Neural cell (in vitro differentiated cells): ENCODE measurements around the gene RAPGEF2. TPM values are rescaled to one million over a fixed set of nuclear protein-coding genes. Genes with fewer than 3 reads are reported as not detected.

Source experiments
- H2AFZ ChIP-seq: fragments of 200-600, 300-800 bp; sonication (generic), shearing (Covaris generic); 2 replicates; pipeline ENCODE4 v1.6.0; 2014; ENCODE audit warnings: low read depth, mild to moderate bottlenecking, antibody characterized with exemption, low read length, moderate library complexity
- H3F3A ChIP-seq: fragments of 200-600 bp; shearing (Covaris generic); 2 replicates; pipeline ENCODE4 v1.6.1; 2016; ENCODE audit warnings: mild to moderate bottlenecking, moderate library complexity, mixed read lengths, antibody characterized with exemption, low read length; ENCODE audit not compliant: insufficient read depth, poor library complexity, severe bottlenecking
- H3K27ac ChIP-seq: fragments of 200-600, 300-800 bp; sonication (generic), shearing (Covaris generic); 2 replicates; pipeline ENCODE4 v1.5.1; 2014; ENCODE audit warnings: mild to moderate bottlenecking, low read length, moderate library complexity
- H3K27me3 ChIP-seq: fragments of 300-800, 200-600 bp; sonication (generic), shearing (Covaris generic); 2 replicates; pipeline ENCODE4 v1.6.0; 2014; ENCODE audit warnings: mild to moderate bottlenecking, low read depth, low read length, moderate library complexity; ENCODE audit not compliant: insufficient read depth
- H3K36me3 ChIP-seq: fragments of 300-800, 200-600 bp; sonication (generic), shearing (Covaris generic); 2 replicates; pipeline ENCODE4 v1.5.1; 2014; ENCODE audit warnings: mild to moderate bottlenecking, antibody characterized with exemption, low read length, moderate library complexity; ENCODE audit not compliant: insufficient read depth
- H3K4me2 ChIP-seq: fragments of 300-800, 200-600 bp; sonication (generic), shearing (Covaris generic); 2 replicates; pipeline ENCODE4 v1.6.0; 2014; ENCODE audit warnings: mild to moderate bottlenecking, low read length
- H3K4me3 ChIP-seq: fragments of 300-800, 200-600 bp; sonication (generic), shearing (Covaris generic); 2 replicates; pipeline ENCODE4 v1.5.1; 2014; ENCODE audit warnings: mild to moderate bottlenecking, low read length, moderate library complexity
- H3K79me2 ChIP-seq: fragments of 200-600 bp; shearing (Covaris generic); replicated peaks from 2 replicates; pipeline ENCODE4 v1.6.0; 2014; ENCODE audit warnings: mild to moderate bottlenecking, low read length, moderate library complexity; ENCODE audit not compliant: insufficient read depth
- H3K9ac ChIP-seq: fragments of 300-800, 200-600 bp; sonication (generic), shearing (Covaris generic); 2 replicates; pipeline ENCODE4 v1.6.1; 2016; ENCODE audit warnings: mild to moderate bottlenecking, low read length, mixed read lengths
- H3K9me2 ChIP-seq: fragments of 200-600 bp; shearing (Covaris generic); 2 replicates; pipeline ENCODE4 v1.6.1; 2016; ENCODE audit warnings: mild to moderate bottlenecking, low read length, mixed read lengths; ENCODE audit not compliant: insufficient read depth
- H3K9me3 ChIP-seq: fragments of 200-600, 300-800 bp; sonication (generic), shearing (Covaris generic); 2 replicates; pipeline ENCODE4 v1.6.1; 2016; ENCODE audit warnings: mild to moderate bottlenecking, mixed run types, low read length, moderate library complexity, mixed read lengths
- H4K20me1 ChIP-seq: fragments of 200-600 bp; shearing (Covaris generic); 2 replicates; pipeline ENCODE4 v1.6.1; 2016; ENCODE audit warnings: mild to moderate bottlenecking, mixed run types; ENCODE audit not compliant: insufficient read depth
- EP300 ChIP-seq: fragments of 450-650 bp; conservative IDR thresholded peaks from 2 replicates; pipeline ENCODE4 v1.6.1; 2014; ENCODE audit warnings: antibody characterized with exemption, mild to moderate bottlenecking, moderate library complexity; ENCODE audit not compliant: poor library complexity, severe bottlenecking
- EZH2 ChIP-seq: fragments of 200-600, 300-800 bp; shearing (Covaris generic), sonication (generic); IDR thresholded peaks from 2 replicates; pipeline ENCODE4 v1.6.1; 2014; ENCODE audit warnings: antibody characterized with exemption, low read length, borderline replicate concordance, mild to moderate bottlenecking; ENCODE audit not compliant: insufficient read depth, poor library complexity, severe bottlenecking
- MXI1 ChIP-seq: fragments of 450-650 bp; conservative IDR thresholded peaks from 2 replicates; pipeline ENCODE4 v1.6.1; 2014; ENCODE audit warnings: antibody characterized with exemption, mild to moderate bottlenecking; ENCODE audit not compliant: poor library complexity, severe bottlenecking
- POLR2AphosphoS5 ChIP-seq: IDR thresholded peaks from 2 replicates; pipeline ENCODE4 v1.6.1; 2012
- RAD21 ChIP-seq: fragments of 450-650 bp; conservative IDR thresholded peaks from 2 replicates; pipeline ENCODE4 v1.6.1; 2014; ENCODE audit warnings: antibody characterized with exemption, mild to moderate bottlenecking, moderate library complexity
- SMC3 ChIP-seq: fragments of 450-650 bp; conservative IDR thresholded peaks from 2 replicates; pipeline ENCODE4 v1.6.1; 2014; ENCODE audit warnings: antibody characterized with exemption, mild to moderate bottlenecking, moderate library complexity; ENCODE audit not compliant: poor library complexity
- TAF1 ChIP-seq: IDR thresholded peaks from 2 replicates; pipeline ENCODE4 v1.6.1; 2012; ENCODE audit warnings: low read depth
- polyA plus RNA-seq: library from polyadenylated mRNA; depleted of rRNA; stranded (reverse); fragments of >200 nt; gene quantifications from 2 replicates; pipeline ENCODE4 v1.2.3, GENCODE V29; 2014
- TF ChIP-seq, protein P1 (sequence below): IDR thresholded peaks from 2 replicates; pipeline ENCODE4 v1.6.1; 2012; ENCODE audit warnings: borderline replicate concordance
- TF ChIP-seq, protein P2 (sequence below): fragments of 450-650 bp; IDR thresholded peaks from 2 replicates; pipeline ENCODE4 v1.5.1; 2014; ENCODE audit warnings: antibody characterized with exemption, mild to moderate bottlenecking, moderate library complexity; ENCODE audit not compliant: poor library complexity, severe bottlenecking

The RAPGEF2 gene
- polyA plus RNA-seq, 1 donor from 2014 or later, result 134 TPM

DNA sequence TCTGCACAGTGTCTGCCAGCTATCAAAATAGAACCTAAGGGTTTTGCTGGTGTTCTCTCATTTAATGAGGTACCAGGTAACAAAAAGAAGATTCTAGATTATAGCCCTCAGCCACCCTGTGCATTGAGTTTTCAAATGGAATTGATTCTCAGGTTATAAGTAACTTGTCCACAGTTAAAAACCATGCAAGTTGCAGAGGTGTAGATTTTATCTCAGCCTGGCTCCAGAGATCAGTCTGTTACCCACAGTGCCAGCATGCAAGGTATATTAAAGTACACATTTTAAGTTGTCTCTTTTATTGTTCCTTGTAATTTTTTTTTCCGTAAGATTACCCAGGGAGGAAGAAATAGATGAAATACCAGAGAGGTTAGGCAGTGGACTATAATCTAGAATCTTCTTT lies 59.7 kb downstream of the RAPGEF2 start:
- no peak overlapping the region for H2AFZ ChIP-seq
- H3K36me3 ChIP-seq, result no peaks in the 10 kb centered on the region
- no peak overlapping the region for H3K4me2 ChIP-seq
- H3K4me3 ChIP-seq, result no peak overlapping the region
- H3K27me3 ChIP-seq, result no peaks in the 10 kb centered on the region
- no peaks in the 10 kb centered on the region for H3K9me2 ChIP-seq
- peaks cover 97% of the 10 kb centered on the region for H3K79me2 ChIP-seq
- H3F3A ChIP-seq, result no peaks in the 10 kb centered on the region
- peaks cover 19% of the 10 kb centered on the region for H4K20me1 ChIP-seq
- H3K9ac ChIP-seq, result no peak overlapping the region
- H3K27ac ChIP-seq, result no peak overlapping the region
- H3K9me3 ChIP-seq, result no peaks in the 10 kb centered on the region
- TF ChIP-seq EP300 (no peak), EZH2 (no peak), RAD21 (no peak), SMC3 (no peak), TAF1 (no peak), POLR2AphosphoS5 (no peak), MXI1 (no peak)
- TF ChIP-seq, protein P1, sequence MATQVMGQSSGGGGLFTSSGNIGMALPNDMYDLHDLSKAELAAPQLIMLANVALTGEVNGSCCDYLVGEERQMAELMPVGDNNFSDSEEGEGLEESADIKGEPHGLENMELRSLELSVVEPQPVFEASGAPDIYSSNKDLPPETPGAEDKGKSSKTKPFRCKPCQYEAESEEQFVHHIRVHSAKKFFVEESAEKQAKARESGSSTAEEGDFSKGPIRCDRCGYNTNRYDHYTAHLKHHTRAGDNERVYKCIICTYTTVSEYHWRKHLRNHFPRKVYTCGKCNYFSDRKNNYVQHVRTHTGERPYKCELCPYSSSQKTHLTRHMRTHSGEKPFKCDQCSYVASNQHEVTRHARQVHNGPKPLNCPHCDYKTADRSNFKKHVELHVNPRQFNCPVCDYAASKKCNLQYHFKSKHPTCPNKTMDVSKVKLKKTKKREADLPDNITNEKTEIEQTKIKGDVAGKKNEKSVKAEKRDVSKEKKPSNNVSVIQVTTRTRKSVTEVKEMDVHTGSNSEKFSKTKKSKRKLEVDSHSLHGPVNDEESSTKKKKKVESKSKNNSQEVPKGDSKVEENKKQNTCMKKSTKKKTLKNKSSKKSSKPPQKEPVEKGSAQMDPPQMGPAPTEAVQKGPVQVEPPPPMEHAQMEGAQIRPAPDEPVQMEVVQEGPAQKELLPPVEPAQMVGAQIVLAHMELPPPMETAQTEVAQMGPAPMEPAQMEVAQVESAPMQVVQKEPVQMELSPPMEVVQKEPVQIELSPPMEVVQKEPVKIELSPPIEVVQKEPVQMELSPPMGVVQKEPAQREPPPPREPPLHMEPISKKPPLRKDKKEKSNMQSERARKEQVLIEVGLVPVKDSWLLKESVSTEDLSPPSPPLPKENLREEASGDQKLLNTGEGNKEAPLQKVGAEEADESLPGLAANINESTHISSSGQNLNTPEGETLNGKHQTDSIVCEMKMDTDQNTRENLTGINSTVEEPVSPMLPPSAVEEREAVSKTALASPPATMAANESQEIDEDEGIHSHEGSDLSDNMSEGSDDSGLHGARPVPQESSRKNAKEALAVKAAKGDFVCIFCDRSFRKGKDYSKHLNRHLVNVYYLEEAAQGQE, result no peak
- TF ChIP-seq, protein P2, sequence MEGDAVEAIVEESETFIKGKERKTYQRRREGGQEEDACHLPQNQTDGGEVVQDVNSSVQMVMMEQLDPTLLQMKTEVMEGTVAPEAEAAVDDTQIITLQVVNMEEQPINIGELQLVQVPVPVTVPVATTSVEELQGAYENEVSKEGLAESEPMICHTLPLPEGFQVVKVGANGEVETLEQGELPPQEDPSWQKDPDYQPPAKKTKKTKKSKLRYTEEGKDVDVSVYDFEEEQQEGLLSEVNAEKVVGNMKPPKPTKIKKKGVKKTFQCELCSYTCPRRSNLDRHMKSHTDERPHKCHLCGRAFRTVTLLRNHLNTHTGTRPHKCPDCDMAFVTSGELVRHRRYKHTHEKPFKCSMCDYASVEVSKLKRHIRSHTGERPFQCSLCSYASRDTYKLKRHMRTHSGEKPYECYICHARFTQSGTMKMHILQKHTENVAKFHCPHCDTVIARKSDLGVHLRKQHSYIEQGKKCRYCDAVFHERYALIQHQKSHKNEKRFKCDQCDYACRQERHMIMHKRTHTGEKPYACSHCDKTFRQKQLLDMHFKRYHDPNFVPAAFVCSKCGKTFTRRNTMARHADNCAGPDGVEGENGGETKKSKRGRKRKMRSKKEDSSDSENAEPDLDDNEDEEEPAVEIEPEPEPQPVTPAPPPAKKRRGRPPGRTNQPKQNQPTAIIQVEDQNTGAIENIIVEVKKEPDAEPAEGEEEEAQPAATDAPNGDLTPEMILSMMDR, result no peak

DNA sequence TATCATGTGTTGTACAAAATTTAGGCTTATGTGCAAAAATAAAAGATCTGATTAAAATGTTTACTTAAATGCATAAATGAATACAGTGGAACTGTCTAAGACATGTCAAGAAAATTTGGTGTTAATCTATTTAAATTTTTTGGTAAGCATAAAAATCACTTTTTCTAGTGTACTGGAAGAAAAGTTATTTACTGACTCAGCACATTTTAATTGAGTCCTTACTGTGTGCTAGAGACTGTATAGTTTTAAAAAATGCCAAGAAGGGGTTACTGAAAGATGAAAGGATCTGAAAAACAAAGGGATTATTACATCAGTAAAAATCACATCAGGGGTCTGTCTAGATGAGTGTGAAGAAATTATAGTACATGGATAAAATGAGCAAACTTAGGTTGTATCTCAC lies 60.6 kb downstream of the RAPGEF2 start:
- H4K20me1 ChIP-seq, result peaks cover 18% of the 10 kb centered on the region
- H3K27me3 ChIP-seq, result no peaks in the 10 kb centered on the region
- H3K9me2 ChIP-seq, result no peaks in the 10 kb centered on the region
- H3K4me3 ChIP-seq, result no peak overlapping the region
- no peaks in the 10 kb centered on the region for H3K9me3 ChIP-seq
- H3K4me2 ChIP-seq, result no peak overlapping the region
- no peak overlapping the region for H2AFZ ChIP-seq
- TF ChIP-seq EZH2, result no peak
- TF ChIP-seq TAF1, result no peak
- TF ChIP-seq POLR2AphosphoS5, result no peak
- TF ChIP-seq, protein P1, result no peak
- TF ChIP-seq SMC3, result no peak
- TF ChIP-seq MXI1, result no peak
- TF ChIP-seq EP300, result no peak
- TF ChIP-seq RAD21, result no peak
- TF ChIP-seq, protein P2, result no peak
- no peaks in the 10 kb centered on the region for H3K36me3 ChIP-seq
- H3K27ac ChIP-seq, result no peak overlapping the region
- no peak overlapping the region for H3K9ac ChIP-seq
- H3K79me2 ChIP-seq, result peaks cover 97% of the 10 kb centered on the region
- H3F3A ChIP-seq, result no peaks in the 10 kb centered on the region
